Measurements from ENCODE around the gene LMOD2.

Gene LMOD2

GRCh38 chr7:123673137-123673732 lies 17.6 kb downstream of the LMOD2 start:
- no peak for DNase-seq (ENCODE audit: low read depth)

DNA sequence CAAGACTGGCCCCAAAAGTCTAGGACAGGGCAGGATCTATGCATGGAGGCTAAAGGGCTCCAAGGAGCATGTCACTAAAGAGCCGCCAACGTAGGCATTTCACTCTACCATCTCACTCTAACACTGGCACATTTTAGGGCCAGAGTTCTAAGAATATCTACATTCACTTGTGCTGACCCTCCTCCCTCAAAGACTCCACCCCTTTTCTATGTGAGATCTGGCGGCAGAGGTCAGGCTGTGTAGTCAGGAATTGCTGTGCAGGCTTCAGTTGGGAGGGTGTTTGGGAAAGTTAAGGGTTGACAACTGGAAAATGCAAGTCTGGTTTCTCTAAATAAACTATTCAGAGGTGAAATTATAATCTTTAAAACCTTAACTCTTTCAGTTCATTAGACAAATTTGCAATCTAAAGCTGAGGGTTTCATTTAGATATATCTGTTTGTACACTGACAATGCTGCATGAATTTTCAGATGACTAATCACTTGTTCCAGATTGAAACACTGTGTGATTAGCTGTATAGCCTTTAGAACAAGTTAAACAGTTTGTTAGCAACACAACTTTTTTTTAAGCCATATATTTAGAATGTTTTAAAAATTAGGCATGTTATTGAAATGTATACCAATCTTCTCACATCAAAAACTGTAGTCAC lies 18.2 kb downstream of the LMOD2 start:
- no peak for DNase-seq (ENCODE audit: low read depth)

GRCh38 chr7:123674399-123675180 lies 18.9 kb downstream of the LMOD2 start:
- DNase-seq (ENCODE audit: low read depth): no peak

DNA sequence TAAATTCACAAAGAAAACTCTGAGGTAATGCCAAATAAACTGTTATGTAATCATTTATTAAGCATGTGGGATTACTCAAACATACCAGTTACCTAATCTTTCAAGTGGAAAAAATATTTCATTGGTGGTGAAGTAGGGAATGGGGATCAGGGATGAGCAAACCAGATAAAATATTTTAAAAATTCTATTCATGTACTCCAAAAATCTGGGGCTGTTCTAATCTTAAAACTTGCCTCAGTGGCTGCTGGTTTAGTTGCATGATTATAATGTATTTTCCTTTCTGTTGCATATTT lies 19.5 kb downstream of the LMOD2 start:
- DNase-seq (ENCODE audit: low read depth): no peak

- no peak for DNase-seq (ENCODE audit: low read depth)
Measured at GRCh38 chr7:123677061-123677715, 21.5 kb downstream of the LMOD2 start.

GRCh38 chr7:123679614-123680013 lies 23.9 kb downstream of the LMOD2 start:
- DNase-seq (ENCODE audit: low read depth): no peak

DNA sequence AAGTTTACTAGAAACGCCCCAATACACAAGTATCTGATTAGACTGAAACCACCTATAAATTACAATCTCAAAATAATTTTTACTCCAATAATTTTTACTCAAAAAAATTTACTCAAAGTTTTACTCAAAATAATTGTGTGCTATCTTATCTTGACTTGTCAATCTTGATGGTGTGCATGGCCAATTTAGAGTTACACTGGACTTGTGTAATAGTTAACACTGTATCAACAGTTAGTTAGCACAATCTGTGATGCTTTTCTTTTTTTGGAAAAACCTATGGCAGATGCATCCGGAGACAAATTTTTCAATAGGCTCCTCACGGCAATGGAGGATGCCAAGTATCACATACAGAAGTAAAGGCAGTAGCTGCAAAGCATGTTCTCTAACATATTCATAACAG lies 24.9 kb downstream of the LMOD2 start:
- DNase-seq (ENCODE audit: low read depth): no peak

GRCh38 chr7:123681561-123681960 lies 25.9 kb downstream of the LMOD2 start:
- no peak for DNase-seq (ENCODE audit: low read depth)

- no peak for DNase-seq (ENCODE audit: low read depth)
Measured at GRCh38 chr7:123682690-123683089, 27.0 kb downstream of the LMOD2 start.

- DNase-seq (ENCODE audit: low read depth): no peak
Measured at GRCh38 chr7:123687161-123687560, 31.5 kb downstream of the LMOD2 start.

GRCh38 chr7:123687727-123688126 lies 32.1 kb downstream of the LMOD2 start:
- no peak for DNase-seq (ENCODE audit: low read depth)

DNA sequence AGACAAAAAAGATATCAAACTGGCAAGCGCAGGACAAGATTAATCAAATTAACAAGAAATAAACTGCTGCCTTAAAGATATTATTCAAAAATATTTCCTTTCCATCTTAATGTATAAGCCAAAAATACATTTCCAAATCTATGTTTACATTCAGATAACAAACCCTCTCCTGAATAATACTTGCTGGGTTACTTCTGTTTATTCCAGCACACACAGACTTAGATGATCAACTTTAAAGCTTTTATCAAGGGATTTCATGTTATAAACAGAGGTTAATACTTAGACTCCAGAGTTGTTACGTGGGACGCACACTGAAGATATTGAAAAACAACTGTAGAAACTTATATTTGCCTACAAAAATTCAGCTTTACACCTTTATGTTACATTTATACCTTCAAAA lies 33.6 kb downstream of the LMOD2 start:
- no peak for DNase-seq (ENCODE audit: low read depth)

DNA sequence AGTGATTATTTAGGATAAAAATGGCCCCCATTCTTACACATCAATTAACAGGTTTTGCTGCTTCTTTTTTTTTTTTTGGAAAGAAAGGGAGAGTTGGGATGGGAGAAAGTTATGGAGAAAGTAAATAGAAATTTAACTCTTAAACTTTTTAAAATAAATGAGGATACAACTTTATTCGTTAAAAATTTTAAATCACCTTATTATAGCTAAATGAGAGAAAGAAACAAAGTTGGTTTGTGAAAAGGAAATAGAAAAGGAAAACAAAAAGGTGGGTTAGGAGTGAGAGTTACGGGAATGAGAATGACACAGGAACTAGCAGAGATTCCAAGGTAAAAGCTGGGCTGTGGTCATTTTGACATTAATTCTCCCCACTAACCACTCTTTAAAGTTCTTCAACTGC lies 34.9 kb downstream of the LMOD2 start:
- DNase-seq (ENCODE audit: low read depth): no peak

DNA sequence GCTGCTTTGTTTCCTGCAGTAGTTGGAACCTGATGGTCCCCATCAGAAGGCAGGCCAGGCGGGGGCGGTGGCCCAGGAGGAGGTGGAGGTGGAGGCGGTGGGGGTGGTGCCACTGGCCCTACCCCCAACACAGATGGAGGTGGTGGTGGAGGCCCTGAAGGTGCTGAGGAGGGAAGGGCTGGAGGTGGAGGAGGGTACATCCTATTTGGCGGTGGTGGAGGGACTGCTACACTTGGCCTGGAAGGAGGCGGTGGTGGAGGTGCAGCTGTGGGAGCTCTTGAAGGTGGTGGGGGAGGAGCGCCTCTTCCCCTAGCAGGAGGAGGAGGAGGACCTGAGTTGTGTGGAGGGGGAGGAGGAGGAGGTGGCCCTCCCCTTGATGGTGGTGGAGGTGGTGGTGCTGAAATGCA lies 36.8 kb downstream of the LMOD2 start:
- no peak for DNase-seq (ENCODE audit: low read depth)

- no peak for DNase-seq (ENCODE audit: low read depth)
Measured at GRCh38 chr7:123695944-123696677, 40.4 kb downstream of the LMOD2 start.

GRCh38 chr7:123705211-123705901 lies 49.7 kb downstream of the LMOD2 start:
- DNase-seq (ENCODE audit: low read depth): no peak

DNA sequence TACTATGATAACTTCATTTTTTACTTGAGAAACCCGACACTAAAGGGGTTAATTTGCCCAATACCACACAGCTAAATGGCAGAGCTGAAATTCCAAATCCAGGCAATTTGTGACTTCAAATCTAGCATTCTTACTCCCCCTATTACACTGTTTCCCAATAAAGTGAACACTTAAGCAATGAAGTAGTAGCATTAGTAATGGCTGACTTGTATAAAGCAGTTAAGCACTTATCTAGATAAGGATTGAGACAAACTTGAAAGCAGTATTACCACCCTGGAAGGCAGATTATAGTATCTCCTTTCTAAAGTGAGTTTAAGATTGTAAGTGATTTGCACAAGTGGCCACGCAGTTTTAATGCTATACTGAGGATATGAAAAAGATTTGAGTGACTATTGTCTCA lies 53.9 kb downstream of the LMOD2 start:
- no peak for DNase-seq (ENCODE audit: low read depth)

DNA sequence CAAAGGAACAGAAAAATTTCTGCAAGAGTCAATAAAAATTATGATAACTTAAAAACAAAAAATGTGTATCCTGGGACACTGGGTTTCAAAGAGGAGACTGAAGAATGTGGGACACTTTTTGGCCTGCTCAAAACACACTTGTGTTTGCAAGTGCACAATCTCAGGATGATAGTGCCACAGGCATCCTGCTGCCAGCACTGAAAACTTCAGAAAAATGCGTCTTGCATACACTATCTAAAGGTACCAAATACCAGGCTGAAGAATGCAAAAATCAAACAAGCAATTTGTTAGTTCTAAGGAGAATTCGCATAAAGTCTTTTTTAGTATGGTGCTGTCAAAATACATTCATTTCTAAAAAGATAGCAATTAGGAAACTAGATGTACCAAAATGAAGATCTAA lies 55.0 kb downstream of the LMOD2 start:
- DNase-seq (ENCODE audit: low read depth): no peak

DNA sequence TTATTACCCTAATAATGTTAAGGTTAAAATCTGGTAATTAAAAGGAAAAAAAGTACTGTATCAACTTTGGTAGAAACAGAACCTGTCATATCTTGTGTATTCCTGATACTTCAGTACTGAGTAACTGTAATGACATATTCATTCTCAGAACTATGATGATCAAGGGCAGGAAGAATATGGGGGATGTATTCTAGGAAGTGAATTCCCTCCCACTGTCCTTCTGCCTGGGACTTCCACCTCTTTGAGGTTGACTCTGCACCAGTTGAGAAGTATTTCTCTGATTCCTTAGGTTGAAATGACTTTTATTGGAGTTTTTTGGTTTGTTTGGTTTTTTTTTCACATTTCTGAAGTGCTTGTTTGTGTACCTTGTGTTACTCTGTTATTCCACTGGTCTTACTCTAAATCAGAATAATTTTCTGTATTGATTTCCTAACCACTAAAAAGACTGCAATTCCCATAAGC lies 56.2 kb downstream of the LMOD2 start:
- DNase-seq (ENCODE audit: low read depth): no peak

DNA sequence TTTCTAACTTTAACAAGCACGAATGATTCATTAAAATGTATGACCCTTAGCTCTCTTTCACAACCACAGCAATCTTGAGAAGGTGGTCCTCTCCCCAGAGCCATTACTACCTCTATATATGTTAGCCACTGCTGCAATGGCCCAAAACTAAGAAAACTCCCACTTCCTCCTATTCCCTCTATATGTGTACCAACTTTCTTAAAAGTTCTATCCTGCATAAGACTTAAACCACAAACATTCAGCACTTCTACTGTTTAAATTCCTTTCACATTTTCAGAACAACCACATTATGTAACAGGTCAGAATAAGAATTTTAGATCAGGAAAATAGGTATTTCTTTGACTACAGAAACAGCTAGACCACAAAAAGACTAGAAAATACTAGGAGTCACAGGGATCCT lies 57.0 kb downstream of the LMOD2 start:
- DNase-seq (ENCODE audit: low read depth): no peak
